Measurements from ENCODE around the gene CRACR2A. TPM values are rescaled to one million over a fixed set of nuclear protein-coding genes. Genes with fewer than 3 reads are reported as not detected.

The CRACR2A gene
- polyA plus RNA-seq, 1 donor from 2014 or later, result 2.1 TPM

GRCh38 chr12:3692616-3693365, 60.1 kb downstream of the CRACR2A start:
- no peaks in the 10 kb centered on the region for H3K9me2 ChIP-seq (ENCODE audit: insufficient read depth, low read length)
- no peaks in the 10 kb centered on the region for H3K36me3 ChIP-seq (ENCODE audit: insufficient read depth, low read length)
- no peaks in the 10 kb centered on the region for H3K27me3 ChIP-seq (ENCODE audit: insufficient read depth, low read depth, low read length)
- no peaks in the 10 kb centered on the region for H3K79me2 ChIP-seq (replicated peaks; ENCODE audit: insufficient read depth, low read length)
- H3K27ac ChIP-seq (ENCODE audit: low read length), result no peak overlapping the region
- H3K4me2 ChIP-seq (ENCODE audit: low read length), result no peak overlapping the region
- H3F3A ChIP-seq (ENCODE audit: insufficient read depth, low read length, poor library complexity, severe bottlenecking), result no peaks in the 10 kb centered on the region
- H3K9ac ChIP-seq (ENCODE audit: low read length), result no peak overlapping the region
- H2AFZ ChIP-seq (ENCODE audit: low read depth, low read length), result no peak overlapping the region
- no peak for TF ChIP-seq POLR2AphosphoS5 (IDR thresholded peaks at IDR 0.05)
- no peak for TF ChIP-seq SMC3 (conservative IDR thresholded peaks at IDR 0.05; ENCODE audit: poor library complexity)
- H3K4me3 ChIP-seq (ENCODE audit: low read length), result no peak overlapping the region
- no peaks in the 10 kb centered on the region for H4K20me1 ChIP-seq (ENCODE audit: insufficient read depth)
- peaks cover 5% of the 10 kb centered on the region for H3K9me3 ChIP-seq (ENCODE audit: low read length)

DNA sequence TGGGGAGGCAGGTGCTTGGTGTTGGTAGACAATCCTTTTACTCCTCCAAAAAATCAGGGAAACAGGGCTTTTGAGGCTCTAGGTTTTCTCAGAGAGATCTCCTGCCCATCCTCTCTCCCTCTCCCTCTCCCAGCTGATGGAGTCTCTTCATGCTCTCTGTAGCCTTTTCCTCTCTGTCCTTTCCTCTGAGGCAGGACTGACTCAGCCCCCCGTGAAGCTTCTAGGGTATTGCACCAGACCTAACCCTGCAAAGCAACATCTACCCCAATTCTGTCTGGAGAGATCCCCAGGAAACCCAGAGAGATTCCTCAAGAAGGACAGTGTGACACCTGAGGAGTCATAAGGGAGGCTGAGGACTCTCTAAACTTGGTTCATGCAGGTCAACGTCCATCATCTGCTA, 66.4 kb downstream of the CRACR2A start:
- H3K9ac ChIP-seq (ENCODE audit: low read length), result no peak overlapping the region
- no peak overlapping the region for H3K4me2 ChIP-seq (ENCODE audit: low read length)
- TF ChIP-seq RAD21 (conservative IDR thresholded peaks at IDR 0.05), result no peak
- TF ChIP-seq EP300 (conservative IDR thresholded peaks at IDR 0.05; ENCODE audit: poor library complexity, severe bottlenecking), result no peak
- TF ChIP-seq SMC3 (conservative IDR thresholded peaks at IDR 0.05; ENCODE audit: poor library complexity), result no peak
- TF ChIP-seq MXI1 (conservative IDR thresholded peaks at IDR 0.05; ENCODE audit: poor library complexity, severe bottlenecking), result no peak
- TF ChIP-seq TAF1 (IDR thresholded peaks at IDR 0.05; ENCODE audit: low read depth), result no peak
- TF ChIP-seq POLR2AphosphoS5 (IDR thresholded peaks at IDR 0.05), result no peak
- TF ChIP-seq EZH2 (IDR thresholded peaks at IDR 0.05; ENCODE audit: borderline replicate concordance, insufficient read depth, low read length, poor library complexity, severe bottlenecking), result no peak
- TF ChIP-seq REST (IDR thresholded peaks at IDR 0.05; ENCODE audit: borderline replicate concordance), result no peak
- no peak for TF ChIP-seq CTCF (IDR thresholded peaks at IDR 0.05; ENCODE audit: poor library complexity, severe bottlenecking)
- no peak overlapping the region for H2AFZ ChIP-seq (ENCODE audit: low read depth, low read length)
- no peaks in the 10 kb centered on the region for H3K9me2 ChIP-seq (ENCODE audit: insufficient read depth, low read length)
- H3F3A ChIP-seq (ENCODE audit: insufficient read depth, low read length, poor library complexity, severe bottlenecking), result no peaks in the 10 kb centered on the region
- H3K79me2 ChIP-seq (replicated peaks; ENCODE audit: insufficient read depth, low read length), result no peaks in the 10 kb centered on the region
- no peak overlapping the region for H3K27ac ChIP-seq (ENCODE audit: low read length)
- H3K9me3 ChIP-seq (ENCODE audit: low read length), result peaks cover 5% of the 10 kb centered on the region
- no peaks in the 10 kb centered on the region for H3K36me3 ChIP-seq (ENCODE audit: insufficient read depth, low read length)
- H3K4me3 ChIP-seq (ENCODE audit: low read length), result no peak overlapping the region
- H4K20me1 ChIP-seq (ENCODE audit: insufficient read depth), result no peaks in the 10 kb centered on the region
- no peaks in the 10 kb centered on the region for H3K27me3 ChIP-seq (ENCODE audit: insufficient read depth, low read depth, low read length)

Measured in neural cell (in vitro differentiated cells).